Myocyte (in vitro differentiated cells): ENCODE data around the gene NACAD. TPM values are rescaled to one million over a fixed set of nuclear protein-coding genes. Genes with fewer than 3 reads are reported as not detected.

Source experiments
- DNase-seq: peaks from one replicate; pipeline ENCODE4 v3.0.0-alpha.2; 2012; ENCODE audit warnings: low read depth
- total RNA-seq: library from RNA; depleted of rRNA; stranded (reverse); fragments of >200 nt; gene quantifications from 2 replicates; pipeline ENCODE4 v1.2.3, GENCODE V29; 2014

NACAD gene
- total RNA-seq, 1 donor from 2014 or later = 1.2 TPM

- no peak for DNase-seq
Observed at GRCh38 chr7:45075871-45076796, 12.6 kb downstream of the NACAD start.

GRCh38 chr7:45075355-45075644 lies 13.5 kb downstream of the NACAD start:
- DNase-seq = no peak

- DNase-seq = no peak
Observed at GRCh38 chr7:45074528-45075354, 14.0 kb downstream of the NACAD start.

DNA sequence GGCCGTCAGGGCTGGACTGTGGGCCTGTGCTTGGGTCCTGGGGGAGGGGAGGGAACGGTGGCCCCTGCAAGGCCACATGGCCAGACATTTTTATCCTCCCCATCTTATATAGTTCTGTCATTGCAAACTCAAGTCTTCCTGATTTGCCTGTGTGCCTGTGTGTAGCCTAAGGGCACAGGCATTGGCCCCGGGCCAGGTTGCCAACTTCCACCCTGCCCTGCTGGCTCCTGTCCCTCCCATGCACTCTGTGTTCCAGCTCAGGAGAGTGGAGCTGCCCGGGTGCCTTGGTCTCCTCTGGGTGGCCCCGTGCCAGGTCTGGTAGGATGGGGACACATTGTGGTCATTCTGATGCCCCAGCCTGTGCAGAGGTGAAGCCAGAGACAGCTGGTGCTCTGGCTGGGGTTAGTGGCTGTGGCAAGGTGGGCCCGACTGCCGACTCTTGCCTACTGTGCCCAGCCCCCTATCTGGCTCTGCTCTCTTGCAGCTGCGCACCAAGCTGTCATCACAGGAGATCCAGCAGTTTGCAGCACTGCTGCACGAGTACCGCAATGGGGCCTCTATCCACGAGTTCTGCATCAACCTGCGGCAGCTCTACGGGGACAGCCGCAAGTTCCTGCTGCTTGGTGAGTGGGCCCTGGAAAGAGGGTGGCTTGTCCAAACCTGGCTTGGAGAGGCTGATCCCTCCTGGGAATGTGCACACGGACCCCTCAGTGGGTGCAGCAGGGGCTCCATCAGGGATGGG lies 14.8 kb downstream of the NACAD start:
- peak; percentile 78 for DNase-seq

- DNase-seq = no peak
Observed at GRCh38 chr7:45073031-45073785, 15.6 kb downstream of the NACAD start.

DNA sequence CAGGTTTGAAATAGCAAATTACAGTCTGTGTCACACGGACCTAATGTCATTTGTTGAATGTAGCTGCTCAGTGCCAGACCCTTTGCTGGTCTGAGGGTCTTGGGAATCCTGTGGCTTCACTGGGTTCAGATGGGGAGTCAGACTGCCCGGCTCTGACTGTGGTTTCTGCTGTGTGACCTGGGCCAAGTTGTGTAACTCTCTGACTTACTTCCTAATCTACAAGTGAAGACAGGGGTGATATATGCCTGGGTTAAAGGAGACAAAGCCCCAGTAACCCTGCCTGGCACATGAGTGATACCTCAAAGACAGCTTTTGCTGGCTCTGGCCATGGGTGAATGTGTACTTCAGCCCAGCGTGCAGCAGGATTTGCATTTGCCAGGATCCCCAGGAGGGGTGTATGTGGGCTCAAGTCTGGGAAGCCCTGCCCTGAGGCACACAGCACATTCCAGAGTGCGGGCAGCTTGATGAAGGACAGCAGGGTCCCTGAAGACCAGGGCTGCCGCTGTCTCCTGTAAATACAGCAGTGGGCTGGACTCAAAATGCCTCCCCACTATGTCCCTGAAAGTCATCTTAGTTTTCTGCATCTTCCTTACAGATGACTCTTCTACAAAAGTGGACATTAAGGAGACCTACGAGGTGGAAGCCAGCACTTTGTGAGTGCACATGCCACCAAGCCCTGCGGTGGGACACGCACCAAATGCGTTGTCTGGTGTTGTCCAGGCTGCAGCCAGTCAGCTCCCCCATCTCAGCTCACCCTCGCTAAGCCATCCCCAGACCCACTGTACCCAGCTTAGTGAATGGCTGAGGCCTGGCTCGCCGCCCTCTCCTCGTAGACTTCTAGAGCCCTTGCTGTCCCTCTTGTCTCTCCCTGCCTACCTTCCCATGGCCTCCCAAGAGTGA lies 16.4 kb downstream of the NACAD start:
- peak; percentile 60 for DNase-seq

- DNase-seq = no peak
Observed at GRCh38 chr7:45071528-45071927, 17.2 kb downstream of the NACAD start.

- peak; percentile 50 for DNase-seq
Observed at GRCh38 chr7:45070254-45070642, 18.5 kb downstream of the NACAD start.

GRCh38 chr7:45069444-45070253 lies 19.1 kb downstream of the NACAD start:
- no peak for DNase-seq

DNA sequence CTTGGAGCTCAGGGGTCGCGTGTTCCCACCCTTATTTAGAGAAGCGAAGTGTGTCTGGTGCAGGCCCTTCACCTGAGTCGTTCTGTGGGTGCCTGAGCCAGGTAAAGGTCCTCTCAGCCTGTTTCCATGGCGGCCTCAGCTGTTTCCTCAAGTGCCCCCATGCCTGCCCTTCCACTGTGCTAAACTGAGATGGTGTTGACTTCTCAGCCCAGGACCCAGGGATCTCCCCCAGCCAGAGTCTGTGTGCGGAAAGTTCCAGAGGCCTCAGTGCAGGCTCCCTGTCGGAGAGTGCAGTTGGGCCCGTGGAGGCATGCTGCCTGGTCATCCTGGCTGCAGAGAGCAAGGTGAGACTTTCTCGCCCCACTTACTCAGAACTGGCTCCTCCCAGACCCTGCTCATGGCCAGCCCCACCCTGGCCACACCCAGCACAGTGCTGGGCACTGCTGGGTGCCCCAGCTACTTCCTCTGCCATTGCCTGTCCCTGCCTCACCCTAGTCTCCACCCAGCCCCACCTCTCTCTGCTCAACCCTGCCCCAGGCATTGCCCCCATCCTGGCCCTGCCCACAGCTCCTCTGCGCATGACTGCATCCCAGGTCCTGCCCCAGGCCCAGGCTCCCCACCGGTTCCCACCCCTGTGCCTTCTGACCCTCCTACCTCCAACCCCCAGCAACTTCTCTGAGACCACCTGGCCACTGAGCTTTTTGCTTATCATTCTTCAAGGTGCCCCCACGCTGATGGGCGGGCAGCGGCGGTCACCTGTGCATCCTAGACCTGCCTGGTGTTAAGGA lies 20.3 kb downstream of the NACAD start:
- DNase-seq = no peak

DNA sequence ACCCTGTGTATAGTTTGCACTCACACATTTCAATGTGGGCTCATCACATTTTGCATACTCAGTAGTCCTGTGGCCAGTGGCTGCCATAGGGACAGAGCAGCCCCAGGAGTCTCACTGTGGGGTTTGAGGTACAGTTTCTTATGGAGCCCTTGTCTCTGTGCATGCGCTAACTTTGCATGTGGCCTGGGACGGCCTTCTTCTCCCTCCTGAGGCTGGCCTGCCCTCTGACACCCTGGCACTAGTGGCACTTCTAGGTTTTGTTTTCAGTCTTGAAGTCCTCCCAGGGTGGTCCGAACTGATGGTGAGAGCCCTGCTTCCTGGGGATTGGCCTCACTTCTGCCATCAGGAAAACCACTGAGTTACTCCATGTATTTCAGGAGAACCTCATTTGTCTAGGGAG lies 21.2 kb downstream of the NACAD start:
- DNase-seq = no peak

- DNase-seq = no peak
Observed at GRCh38 chr7:45066409-45066808, 22.4 kb downstream of the NACAD start.

DNA sequence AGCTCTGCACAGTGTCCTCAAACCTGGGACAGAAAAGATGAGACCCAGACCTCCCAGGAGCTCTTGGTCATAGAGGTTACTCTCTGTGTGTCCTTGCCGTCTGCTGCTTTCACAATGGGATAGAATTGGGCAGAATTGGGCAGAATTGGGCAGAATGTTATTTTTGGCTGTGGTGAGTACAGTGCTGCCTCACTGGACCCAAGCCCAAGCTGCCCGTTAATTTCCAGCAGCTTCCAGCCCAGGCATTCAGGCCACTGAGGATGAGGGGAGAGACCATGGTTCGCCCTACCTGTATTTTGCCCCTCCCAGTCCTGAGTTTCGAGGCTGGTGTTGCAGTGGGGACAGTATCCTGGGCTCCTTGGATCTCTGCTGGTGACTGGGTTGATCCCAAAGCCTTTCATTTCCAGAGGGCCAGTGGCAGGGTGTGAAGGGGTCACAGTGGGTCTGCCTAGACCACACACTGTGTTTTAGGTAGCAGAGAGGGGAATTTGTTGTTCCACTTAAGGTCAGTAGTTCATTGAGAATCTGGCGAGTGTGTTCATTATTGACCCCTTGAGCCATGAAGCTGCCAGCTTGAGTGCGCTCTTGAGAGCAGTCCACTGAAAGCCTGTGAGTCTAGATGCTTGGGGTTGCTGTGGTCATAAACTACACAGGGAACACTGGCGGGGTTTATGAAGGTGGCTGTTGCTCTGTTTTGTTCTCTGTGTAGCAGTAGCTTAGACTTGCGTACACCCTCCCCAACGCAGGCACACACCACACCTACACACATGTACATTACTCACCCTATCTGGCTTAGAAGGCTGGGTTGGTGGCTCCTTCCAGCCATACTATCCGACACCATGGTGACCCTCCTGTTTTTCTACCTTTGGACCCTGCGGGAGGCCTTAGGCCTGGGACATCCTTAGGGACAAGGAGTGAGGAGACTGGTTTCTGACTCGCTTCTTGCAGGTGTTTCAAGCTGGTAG lies 23.5 kb downstream of the NACAD start:
- DNase-seq = peak; percentile 56

DNA sequence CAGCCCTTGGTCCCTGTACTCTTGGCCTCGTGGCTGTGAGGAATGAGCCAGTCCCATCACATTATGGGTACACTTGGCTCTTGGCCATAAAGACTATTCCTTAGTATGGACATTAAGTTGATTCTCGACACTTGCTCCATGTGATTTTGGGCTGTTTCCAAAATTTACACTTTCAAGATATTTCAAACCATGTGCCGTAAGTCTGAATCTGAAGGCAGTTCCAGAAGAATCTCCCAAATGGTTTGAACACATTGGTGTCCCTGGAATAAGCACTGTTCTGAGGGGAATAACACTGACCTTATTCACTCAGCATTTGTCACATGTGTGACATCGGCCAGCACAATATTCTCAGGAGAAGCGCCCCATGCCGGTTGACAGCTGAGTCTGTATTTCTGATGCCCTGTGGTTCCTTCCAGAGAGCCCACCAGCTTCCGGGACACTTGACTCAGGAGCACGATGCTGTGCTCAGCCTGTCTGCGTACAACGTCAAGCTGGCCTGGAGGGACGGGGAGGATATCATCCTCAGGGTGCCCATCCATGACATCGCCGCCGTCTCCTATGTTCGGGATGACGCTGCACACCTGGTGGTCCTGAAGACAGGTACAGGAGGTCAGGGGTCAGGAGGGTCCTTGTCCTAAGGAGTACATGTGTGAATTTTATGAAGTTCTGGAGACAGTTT lies 24.6 kb downstream of the NACAD start:
- peak; percentile 63 for DNase-seq

DNA sequence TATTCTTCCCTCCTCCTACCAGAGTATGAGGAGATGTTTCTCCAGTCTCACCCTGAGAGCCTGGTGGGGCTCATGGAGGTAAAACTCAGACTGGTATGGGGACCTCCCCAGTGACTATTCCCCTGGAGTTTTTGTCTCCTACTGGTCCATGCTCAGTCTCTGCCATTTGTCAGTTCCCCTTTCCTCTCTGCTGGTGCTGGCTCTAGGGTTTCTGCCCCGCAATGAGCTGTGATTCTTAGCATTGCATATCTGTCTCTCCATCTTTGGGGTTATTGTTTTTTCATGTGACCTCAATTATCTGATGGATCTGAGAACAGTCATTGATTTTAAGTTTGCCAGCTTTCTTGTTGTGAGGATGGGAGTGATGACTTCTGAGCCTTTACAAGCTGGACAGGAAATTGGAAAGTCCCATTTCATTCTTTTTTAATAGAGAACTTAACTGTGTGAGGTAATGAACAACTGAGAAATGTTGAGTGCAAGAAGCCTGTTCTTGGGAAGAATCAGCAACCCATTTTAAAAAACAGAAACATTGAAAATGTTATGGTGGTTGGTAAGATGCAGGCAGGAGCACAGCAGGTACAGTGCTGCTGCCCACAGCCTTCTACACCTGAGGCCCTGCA lies 26.9 kb downstream of the NACAD start:
- DNase-seq = no peak

DNA sequence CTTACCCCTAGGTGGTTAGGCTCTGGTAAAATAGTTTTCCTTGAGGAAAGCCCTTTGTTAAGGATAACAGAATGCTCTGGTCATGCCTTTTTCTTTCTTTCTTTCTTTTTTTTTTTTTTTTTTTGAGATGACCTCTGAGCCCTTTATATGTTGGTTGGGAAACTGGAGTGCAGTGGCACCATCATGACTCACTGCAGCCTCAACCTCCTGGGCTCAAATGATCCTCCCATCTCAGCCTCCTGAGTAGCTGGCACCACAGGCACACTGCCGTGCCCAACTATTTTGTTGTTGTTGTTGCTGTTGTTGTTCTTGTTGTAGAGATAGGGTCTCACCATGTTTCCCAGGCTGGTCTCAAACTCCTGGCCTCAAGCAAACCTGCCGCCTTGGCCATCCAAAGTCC lies 27.4 kb downstream of the NACAD start:
- DNase-seq = no peak
